HepG2 (cell line): Measurements from ENCODE around the gene SYDE1. TPM values are rescaled to one million over a fixed set of nuclear protein-coding genes. Genes with fewer than 3 reads are reported as not detected.

Experiments used
- ATAC-seq: fragments of 200-7000 bp; cut with Tn5 transposase; 3 replicates; pipeline ENCODE4 v1.9.1; 2020; ENCODE audit warnings: mild to moderate bottlenecking, moderate library complexity
- BruUV-seq: library from RNA; stranded (reverse); fragments of 400-500 nt; replicated peaks from 2 replicates; lab custom pipeline; 2021; lab: Mats Ljungman, UMichigan
- CTCF ChIA-PET: fragments of 300-600 bp; formaldehyde crosslinking; extraction: SDS; loops from one replicate; lab custom pipeline; 2021; ENCODE audit warnings: low total read pairs, inconsistent platforms, low intra/inter-chr PET ratio; lab: Yijun Ruan, JAX
- POLR2A ChIA-PET: fragments of 350-600 bp; sonication (Branson Sonifier 250); formaldehyde crosslinking; loops from one replicate; lab custom pipeline; 2020; ENCODE audit warnings: antibody characterized with exemption, inconsistent platforms; lab: Yijun Ruan, JAX
- DNase-seq: peaks from one replicate; pipeline ENCODE4 v3.0.0-alpha.2; 2015; ENCODE audit warnings: low spot score
- FAIRE-seq: peaks from 3 replicates; lab custom pipeline; 2011; peaks lifted over from hg19 to GRCh38; lab: Jason Lieb, UNC
- H2AFZ ChIP-seq: one replicate; pipeline ENCODE4 v1.6.1; 2011; ENCODE audit warnings: low read length, inconsistent platforms
- H3K27ac ChIP-seq: fragments of 300-600 bp; 3 replicates; pipeline ENCODE4 v1.8.0; 2011; ENCODE audit warnings: mixed run types, mild to moderate bottlenecking, mixed read lengths, low read length, inconsistent platforms; ENCODE audit not compliant: insufficient read depth; ENCODE audit errors: extremely low read length
- H3K27me3 ChIP-seq, 2 experiments: fragments of 200-600 bp in 1 of 2; 2 replicates in 1 of 2; 3 replicates in 1 of 2; pipeline versions ENCODE4 v1.6.0 to v1.8.0; 2011; ENCODE audit warnings: low read length in 2 of 2, mild to moderate bottlenecking in 2 of 2, moderate library complexity in 2 of 2, inconsistent platforms in 1 of 2; ENCODE audit not compliant: insufficient read depth in 2 of 2, control insufficient read depth in 1 of 2
- H3K36me3 ChIP-seq, 2 experiments: fragments of 200-600 bp in 1 of 2; replicated peaks in 1 of 2; 2 replicates in 1 of 2; 3 replicates in 1 of 2; pipeline versions ENCODE4 v1.5.1 to v1.8.0; 2011; ENCODE audit warnings: low read length in 2 of 2, inconsistent platforms in 1 of 2; ENCODE audit not compliant: insufficient read depth in 2 of 2, control insufficient read depth in 1 of 2
- H3K4me1 ChIP-seq: 2 replicates; pipeline ENCODE4 v1.5.1; 2012; ENCODE audit warnings: low read length, inconsistent platforms; ENCODE audit not compliant: insufficient read depth
- H3K4me2 ChIP-seq: 2 replicates; pipeline ENCODE4 v1.6.0; 2011; ENCODE audit warnings: low read depth, low read length, inconsistent platforms
- H3K4me3 ChIP-seq, 3 experiments: fragments of 200-600 bp in 1 of 3; sonication (generic), shearing (Covaris generic) in 1 of 3; replicated peaks in 1 of 3; 2 replicates each; pipeline ENCODE4 v1.5.1; 2011 to 2016; ENCODE audit warnings: low read length in 3 of 3, inconsistent platforms in 2 of 3, low read depth in 2 of 3, mild to moderate bottlenecking in 2 of 3, control low read depth in 1 of 3, mixed read lengths in 1 of 3; ENCODE audit not compliant: insufficient read depth in 1 of 3
- H3K79me2 ChIP-seq: one replicate; pipeline ENCODE4 v1.6.1; 2011; ENCODE audit warnings: low read length, inconsistent platforms; ENCODE audit not compliant: insufficient read depth
- H3K9ac ChIP-seq: 2 replicates; pipeline ENCODE4 v1.6.0; 2011; ENCODE audit warnings: mild to moderate bottlenecking, low read depth, low read length, inconsistent platforms; ENCODE audit not compliant: insufficient read depth
- H3K9me3 ChIP-seq: 2 replicates; pipeline ENCODE4 v1.5.1; 2012; ENCODE audit warnings: mild to moderate bottlenecking, low read length
- H4K20me1 ChIP-seq: 2 replicates; pipeline ENCODE4 v1.6.0; 2011; ENCODE audit warnings: inconsistent platforms, mild to moderate bottlenecking, low read length, moderate library complexity; ENCODE audit not compliant: insufficient read depth
- DPF2 ChIP-seq: sonication (generic); formaldehyde crosslinking; IDR thresholded peaks from 2 replicates; pipeline ENCODE4 v1.4.0; 2020; ENCODE audit warnings: mild to moderate bottlenecking, low read depth, missing genetic modification reagents, borderline replicate concordance
- ERF ChIP-seq: IDR thresholded peaks from 2 replicates; pipeline ENCODE4 v1.6.1; 2018; ENCODE audit warnings: missing biosample characterization, missing genetic modification reagents
- GLI4 ChIP-seq: sonication (generic); formaldehyde crosslinking; IDR thresholded peaks from 2 replicates; pipeline ENCODE4 v1.5.1; 2020; ENCODE audit warnings: missing genetic modification reagents, mild to moderate bottlenecking, moderate library complexity, borderline replicate concordance
- KLF9 ChIP-seq: IDR thresholded peaks from 2 replicates; pipeline ENCODE4 v1.6.1; 2016; ENCODE audit warnings: low read depth
- MAZ ChIP-seq, 2 experiments: sonication (generic) in 1 of 2; formaldehyde crosslinking in 1 of 2; IDR thresholded peaks; 2 replicates each; pipeline versions ENCODE4 v1.5.0 to v1.6.1; 2012 to 2020; ENCODE audit warnings: low read depth in 2 of 2, mild to moderate bottlenecking in 2 of 2, borderline replicate concordance in 1 of 2, improper control_type of control experiment in 1 of 2, low read length in 1 of 2, missing genetic modification reagents in 1 of 2, moderate library complexity in 1 of 2
- PITX1 ChIP-seq: sonication (generic); formaldehyde crosslinking; IDR thresholded peaks from 2 replicates; pipeline ENCODE4 v1.5.1; 2020; ENCODE audit warnings: mild to moderate bottlenecking, missing genetic modification reagents
- SNAPC4 ChIP-seq: sonication (generic); formaldehyde crosslinking; IDR thresholded peaks from 2 replicates; pipeline ENCODE4 v1.4.0; 2020; ENCODE audit warnings: mild to moderate bottlenecking, missing genetic modification reagents
- SP1 ChIP-seq, 2 experiments: fragments of 450-650 bp in 1 of 2; sonication (generic) in 1 of 2; formaldehyde crosslinking in 1 of 2; IDR thresholded peaks; 2 replicates each; pipeline versions ENCODE4 v1.4.0 to v1.6.1; 2016 to 2020; ENCODE audit warnings: missing genetic modification reagents in 1 of 2
- TARDBP ChIP-seq: sonication (generic); formaldehyde crosslinking; IDR thresholded peaks from 2 replicates; pipeline ENCODE4 v1.8.0; 2022; ENCODE audit warnings: mild to moderate bottlenecking, missing genetic modification reagents
- ZNF251 ChIP-seq: sonication (generic); formaldehyde crosslinking; IDR thresholded peaks from 2 replicates; pipeline ENCODE4 v1.9.0; 2021; ENCODE audit warnings: mild to moderate bottlenecking, missing genetic modification reagents
- ZNF280B ChIP-seq: sonication (generic); formaldehyde crosslinking; IDR thresholded peaks from 2 replicates; pipeline ENCODE4 v1.5.0; 2020; ENCODE audit warnings: missing genetic modification reagents, mild to moderate bottlenecking, borderline replicate concordance
- ZNF543 ChIP-seq: sonication (generic); formaldehyde crosslinking; IDR thresholded peaks from 2 replicates; pipeline ENCODE4 v1.4.0; 2020; ENCODE audit warnings: mild to moderate bottlenecking, missing genetic modification reagents
- ZNF644 ChIP-seq: IDR thresholded peaks from 2 replicates; pipeline ENCODE4 v1.6.1; 2016; ENCODE audit warnings: low read depth
- ZNF724P ChIP-seq: sonication (generic); formaldehyde crosslinking; IDR thresholded peaks from 2 replicates; pipeline ENCODE4 v1.8.0; 2022; ENCODE audit warnings: missing genetic modification reagents, borderline replicate concordance
- WGBS: methylation state at CpG from one replicate; pipeline ENCODE4 v1.1.6; 2017; ENCODE audit warnings: low lambda C conversion rate; 5-methylcytosine and 5-hydroxymethylcytosine counted together
- in situ Hi-C: cut with HindIII; loops from 2 replicates; pipeline ENCODE4 v1.10.0; 2017; ENCODE audit warnings: low pct_unique_long_range_greater_than_20kb; ENCODE audit not compliant: extremely low pct_ligation_motif_present
- intact Hi-C: fragments of 100-400 bp; cut with micrococcal nuclease; formaldehyde crosslinking; loops from one replicate; pipeline ENCODE4 v1.10.0; 2022; ENCODE audit not compliant: unreplicated experiment
- polyA plus RNA-seq, 8 experiments: library from polyadenylated mRNA; depleted of rRNA in 3 of 8; stranded (reverse) in 7 of 8; unstranded in 1 of 8; fragments of >200 nt; fragmentation: Illumina TruSeq in 4 of 8; extraction: Trizol in 4 of 8; gene quantifications; 2 replicates each; pipeline versions ENCODE4 v1.2.1 to v1.2.3, GENCODE V29; 2011 to 2016; ENCODE audit warnings: low read depth in 4 of 8, missing spikeins in 1 of 8, mixed read lengths in 1 of 8; ENCODE audit not compliant: insufficient read depth in 1 of 8
- total RNA-seq, 5 experiments: library from RNA; depleted of rRNA; stranded (reverse); fragments of >200 nt; fragmentation: Illumina TruSeq; extraction: Trizol; gene quantifications; 2 replicates each; pipeline ENCODE4 v1.2.3, GENCODE V29; 2016; ENCODE audit warnings: low read depth in 1 of 5
- TF ChIP-seq, protein P1 (sequence below): sonication (generic); formaldehyde crosslinking; IDR thresholded peaks from 2 replicates; pipeline ENCODE4 v1.8.0; 2022; ENCODE audit warnings: mild to moderate bottlenecking, missing genetic modification reagents; ENCODE audit not compliant: insufficient replicate concordance

Gene SYDE1
- total and polyA plus RNA-seq, 2 of the 13 experiments (the other 11 are each of a cell fraction or from before 2014, with no cell fraction given) = 4.3 to 13.6 TPM

- peak; percentile 16; the same call in 1 of the 2 replicates for TF ChIP-seq TARDBP (CRISPR knock-in tag)
- peak; percentile 39; the same call in 1 of the 2 replicates for TF ChIP-seq DPF2 (CRISPR knock-in tag)
- 0 out of 2 replicates have a peak, but pooled peaks have one; percentile 45 for TF ChIP-seq PITX1
- no peak for TF ChIP-seq GLI4 (CRISPR knock-in tag)
- no peak for TF ChIP-seq KLF9
- no peak for TF ChIP-seq MAZ (IDR thresholded peaks at IDR 0.05; ENCODE audit: borderline replicate concordance, low read depth, low read length)
- TF ChIP-seq MAZ (CRISPR knock-in tag; IDR thresholded peaks at IDR 0.05; ENCODE audit: low read depth) = no peak
- TF ChIP-seq ZNF644 (CRISPR knock-in tag) = no peak
- TF ChIP-seq, protein P1, sequence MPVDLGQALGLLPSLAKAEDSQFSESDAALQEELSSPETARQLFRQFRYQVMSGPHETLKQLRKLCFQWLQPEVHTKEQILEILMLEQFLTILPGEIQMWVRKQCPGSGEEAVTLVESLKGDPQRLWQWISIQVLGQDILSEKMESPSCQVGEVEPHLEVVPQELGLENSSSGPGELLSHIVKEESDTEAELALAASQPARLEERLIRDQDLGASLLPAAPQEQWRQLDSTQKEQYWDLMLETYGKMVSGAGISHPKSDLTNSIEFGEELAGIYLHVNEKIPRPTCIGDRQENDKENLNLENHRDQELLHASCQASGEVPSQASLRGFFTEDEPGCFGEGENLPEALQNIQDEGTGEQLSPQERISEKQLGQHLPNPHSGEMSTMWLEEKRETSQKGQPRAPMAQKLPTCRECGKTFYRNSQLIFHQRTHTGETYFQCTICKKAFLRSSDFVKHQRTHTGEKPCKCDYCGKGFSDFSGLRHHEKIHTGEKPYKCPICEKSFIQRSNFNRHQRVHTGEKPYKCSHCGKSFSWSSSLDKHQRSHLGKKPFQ = no peak
- TF ChIP-seq ERF (CRISPR knock-in tag) = 0 out of 2 replicates have a peak, but pooled peaks have one; percentile 20
Measured at GRCh38 chr19:15072930-15073647, 34.1 kb upstream of the SYDE1 start (continued).

GRCh38 chr19:15074371-15074770 lies 32.8 kb upstream of the SYDE1 start:
- ATAC-seq (no peak), FAIRE-seq (no peak), DNase-seq (no peak)
- intact Hi-C loops (no loop called here), in situ Hi-C loops (no loop called here)
- Histone ChIP-seq H3K4me3 (no peak overlapping the region), H2AFZ (no peak overlapping the region), H3K4me1 (peaks cover 29% of the 10 kb centered on the region), H3K9ac (no peak overlapping the region), H3K27me3 (no peaks in the 10 kb centered on the region), H4K20me1 (no peaks in the 10 kb centered on the region), H3K36me3 (no peaks in the 10 kb centered on the region), H3K9me3 (no peaks in the 10 kb centered on the region), H3K79me2 (no peaks in the 10 kb centered on the region), H3K4me2 (no peak overlapping the region), H3K27ac (no peak overlapping the region)
- WGBS = 53% methylated on average over 2 of the region's 2 CpGs
- POLR2A ChIA-PET = no interaction called here
- BruUV-seq = no TSS peak
- CTCF ChIA-PET = no interaction called here
- TF ChIP-seq ZNF280B (CRISPR knock-in tag) (no peak), SP1 (IDR thresholded peaks at IDR 0.05) (no peak), SP1 (CRISPR knock-in tag; IDR thresholded peaks at IDR 0.05) (no peak), ZNF543 (CRISPR knock-in tag) (no peak), SNAPC4 (CRISPR knock-in tag) (no peak), ZNF251 (CRISPR knock-in tag) (no peak), ZNF724P (CRISPR knock-in tag) (no peak)
